ENCODE measurements around the gene SLC7A5. TPM values are rescaled to one million over a fixed set of nuclear protein-coding genes. Genes with fewer than 3 reads are reported as not detected.
"Not testable (repeated sequence)": the region's sequence is repeated elsewhere in the genome, so short reads cannot be mapped to it uniquely, and the experiment has no call there.

The SLC7A5 gene
- total RNA-seq, 1 experiment from 2014 or later = 110 TPM

- not testable (repeated sequence) for H3K27me3 ChIP-seq
Observed at GRCh38 chr16:87869879-87870417, 641 bp upstream of the SLC7A5 start.

DNA sequence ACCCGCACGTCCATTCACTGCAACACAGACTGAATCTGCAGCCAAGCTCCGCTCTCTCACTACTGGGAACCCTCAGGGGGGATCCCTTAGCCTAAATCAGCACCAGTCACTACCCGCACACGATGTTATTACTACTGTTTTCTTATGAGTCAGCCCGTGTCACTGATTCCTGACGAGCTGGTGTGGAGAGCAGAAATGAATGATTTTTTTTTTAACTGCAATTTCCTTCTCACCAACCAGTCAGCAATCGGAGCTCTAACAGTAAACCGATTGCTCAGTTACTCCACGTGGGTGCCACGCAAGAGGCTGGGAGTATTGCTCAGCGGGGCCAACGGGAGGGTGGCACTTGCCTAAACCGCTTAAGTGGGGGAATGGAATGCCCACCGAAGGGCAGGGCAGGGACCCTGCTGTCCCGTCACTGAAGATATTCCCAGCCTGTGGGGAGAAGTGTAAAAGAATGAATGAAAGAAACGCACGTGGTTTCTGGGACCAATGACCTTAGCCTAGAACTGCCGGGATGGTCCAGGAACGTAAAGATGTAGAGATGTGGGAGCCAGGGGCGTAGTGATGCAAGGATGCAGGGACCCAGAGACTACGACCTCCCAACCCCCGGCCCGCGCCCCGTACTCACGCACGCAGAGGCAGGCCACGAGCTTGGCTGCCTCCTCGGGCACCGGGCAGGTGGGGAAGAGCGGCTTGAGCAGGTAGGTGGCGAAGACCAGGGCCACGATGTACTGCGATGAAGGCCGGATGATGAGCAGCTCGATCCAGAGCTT is 865 bp downstream of the SLC7A5 start:
- Histone ChIP-seq H3K4me3 (peak overlapping the region; percentile 77), H3K36me3 (peaks cover 31% of the 10 kb centered on the region)
- not testable (repeated sequence) for H3K9me3 ChIP-seq, DNase-seq, H3K27me3 ChIP-seq

More at GRCh38 chr16:87869879-87870417, 641 bp upstream of the SLC7A5 start:
- peaks cover 18% of the 10 kb centered on the region for H3K36me3 ChIP-seq
- not testable (repeated sequence) for DNase-seq, H3K4me3 ChIP-seq, H3K9me3 ChIP-seq

DNA sequence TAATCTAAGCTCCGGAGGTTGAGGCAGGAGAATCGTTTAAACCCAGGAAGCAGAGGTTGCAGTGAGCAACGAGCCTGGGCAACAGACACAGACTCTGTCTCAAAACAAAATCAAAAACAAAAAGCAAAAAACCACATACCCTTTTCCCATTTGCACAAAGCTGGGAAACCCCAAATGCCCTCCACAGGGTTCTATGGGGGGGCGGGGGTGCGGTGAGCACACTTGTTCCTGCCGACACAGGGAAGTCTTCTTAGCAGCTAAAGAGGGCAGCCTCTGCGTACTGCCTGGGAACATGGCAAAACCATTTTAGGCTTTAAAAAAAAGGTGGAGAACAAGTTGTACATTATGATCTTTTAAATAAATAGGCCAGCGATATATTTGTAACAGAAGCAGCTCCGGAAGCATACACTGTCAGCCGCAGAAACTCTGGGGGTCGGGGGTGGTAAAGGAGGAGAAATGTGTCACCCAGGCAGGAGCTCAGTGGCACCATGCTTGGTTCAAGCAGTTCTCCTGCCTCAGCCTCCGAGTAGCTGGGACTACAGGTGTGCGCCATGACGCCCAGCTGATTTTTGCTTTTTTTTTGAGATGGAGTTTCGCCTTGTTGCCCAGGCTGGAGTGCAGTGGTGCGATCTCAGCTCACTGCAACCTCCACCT is 3.3 kb downstream of the SLC7A5 start:
- DNase-seq, H3K27me3 ChIP-seq, H3K9me3 ChIP-seq: not testable (repeated sequence)
- Histone ChIP-seq H3K36me3 (peaks cover 54% of the 10 kb centered on the region), H3K4me3 (peak overlapping the region; percentile 77)

DNA sequence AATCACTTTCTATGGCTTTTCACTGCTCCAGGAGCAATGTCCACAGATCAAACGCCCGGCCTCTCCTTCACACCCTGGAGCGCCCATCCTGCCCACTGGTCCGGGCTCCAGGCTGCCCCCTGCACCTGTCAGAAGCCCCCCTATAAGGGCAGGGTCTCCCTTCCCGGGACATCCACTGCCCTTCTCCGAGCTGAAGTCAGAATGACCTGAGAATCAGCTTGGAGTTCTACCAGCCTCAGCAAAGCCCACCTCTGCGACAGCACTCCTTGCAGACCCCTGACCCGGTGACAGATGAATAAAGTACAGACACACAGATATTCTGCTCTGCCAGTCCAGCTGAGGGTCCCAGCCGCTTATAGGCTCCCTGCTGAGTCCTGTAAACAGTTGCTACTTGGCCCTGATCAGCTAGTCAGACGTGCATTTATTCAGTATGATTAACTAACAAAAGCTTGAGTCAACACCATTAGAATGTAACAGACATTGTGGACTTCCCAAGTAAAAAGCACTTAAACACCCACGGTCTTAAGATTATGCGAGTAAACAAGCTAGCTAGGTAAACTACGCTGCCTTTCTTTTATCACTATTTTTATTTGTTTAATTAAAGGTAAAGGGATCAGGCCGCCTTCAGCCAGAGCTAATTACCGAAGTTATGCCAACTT is 4.8 kb downstream of the SLC7A5 start:
- DNase-seq = no peak
- no peaks in the 10 kb centered on the region for H3K9me3 ChIP-seq
- H3K36me3 ChIP-seq = peaks cover 65% of the 10 kb centered on the region
- no peaks in the 10 kb centered on the region for H3K27me3 ChIP-seq
- peak overlapping the region; percentile 77 for H3K4me3 ChIP-seq

DNA sequence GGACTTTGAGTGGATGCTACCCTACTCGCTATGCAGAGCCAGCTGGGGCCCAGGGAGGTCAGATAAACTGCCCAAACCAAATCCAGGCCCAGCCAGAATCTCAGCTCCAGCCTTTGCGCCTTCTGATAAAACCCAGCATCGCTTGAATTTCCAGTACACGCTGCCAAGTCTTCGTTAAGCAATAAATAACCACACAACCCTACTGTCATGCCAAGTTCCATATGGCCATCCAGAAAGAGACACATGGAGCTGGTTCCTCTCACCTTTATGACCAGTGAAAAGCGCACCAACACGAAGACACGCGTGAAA is 6.0 kb downstream of the SLC7A5 start:
- H3K27me3 ChIP-seq, DNase-seq, H3K9me3 ChIP-seq: not testable (repeated sequence)
- Histone ChIP-seq H3K36me3 (peaks cover 73% of the 10 kb centered on the region), H3K4me3 (peak overlapping the region; percentile 77)

GRCh38 chr16:87862597-87863326 is 6.5 kb downstream of the SLC7A5 start:
- DNase-seq, H3K27me3 ChIP-seq, H3K9me3 ChIP-seq: not testable (repeated sequence)
- Histone ChIP-seq H3K36me3 (peaks cover 73% of the 10 kb centered on the region), H3K4me3 (peak overlapping the region; percentile 77)

DNA sequence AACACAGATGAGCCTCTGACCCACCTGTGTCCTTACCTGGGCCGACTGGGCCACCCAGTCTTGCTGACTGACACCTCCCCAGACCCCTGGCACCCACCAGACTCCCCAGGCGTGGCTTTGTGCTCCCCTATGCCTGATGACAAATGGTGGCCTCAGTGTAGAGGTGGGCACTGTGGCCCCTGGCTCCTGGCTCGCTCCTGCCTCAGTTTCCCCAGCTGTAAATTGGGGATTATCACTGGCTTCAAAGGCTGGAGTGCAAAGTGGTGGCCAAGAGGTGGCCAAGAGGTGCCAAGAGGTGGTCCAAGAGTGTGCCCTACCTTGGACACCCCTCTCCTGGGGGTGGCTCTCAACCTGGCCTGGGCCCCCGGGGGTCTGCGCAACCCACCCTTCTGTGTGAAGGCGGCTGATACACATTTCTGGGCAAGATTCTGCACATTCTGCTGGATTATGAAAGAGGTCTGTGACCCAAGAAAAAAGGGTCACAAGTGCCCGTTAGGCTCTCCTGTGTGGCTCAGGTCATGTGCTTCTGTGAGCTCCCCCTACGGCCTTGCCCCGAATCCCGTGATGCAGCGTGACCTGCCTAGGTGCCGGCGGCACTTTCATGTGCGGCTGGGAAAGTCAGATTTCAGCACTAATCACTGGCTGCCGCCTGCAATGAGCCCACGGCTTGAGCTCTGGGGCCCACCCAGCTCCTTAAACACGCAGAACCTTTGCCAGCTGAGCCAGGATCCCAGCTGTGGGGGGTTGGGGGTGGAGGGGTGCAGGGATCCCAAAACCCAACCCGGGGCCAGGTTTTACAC is 7.8 kb downstream of the SLC7A5 start:
- H3K9me3 ChIP-seq, H3K27me3 ChIP-seq, DNase-seq: not testable (repeated sequence)
- peak overlapping the region; percentile 77 for H3K4me3 ChIP-seq
- H3K36me3 ChIP-seq = peaks cover 73% of the 10 kb centered on the region

- peak; percentile 82 for DNase-seq
- Histone ChIP-seq H3K36me3 (peaks cover 70% of the 10 kb centered on the region), H3K27me3 (no peaks in the 10 kb centered on the region), H3K9me3 (no peaks in the 10 kb centered on the region), H3K4me3 (peak overlapping the region; percentile 77)
Observed at GRCh38 chr16:87860553-87861299, 8.6 kb downstream of the SLC7A5 start.

GRCh38 chr16:87858151-87858993 is 10.9 kb downstream of the SLC7A5 start:
- H3K36me3 ChIP-seq = peaks cover 70% of the 10 kb centered on the region
- DNase-seq, H3K4me3 ChIP-seq, H3K9me3 ChIP-seq, H3K27me3 ChIP-seq: not testable (repeated sequence)

DNA sequence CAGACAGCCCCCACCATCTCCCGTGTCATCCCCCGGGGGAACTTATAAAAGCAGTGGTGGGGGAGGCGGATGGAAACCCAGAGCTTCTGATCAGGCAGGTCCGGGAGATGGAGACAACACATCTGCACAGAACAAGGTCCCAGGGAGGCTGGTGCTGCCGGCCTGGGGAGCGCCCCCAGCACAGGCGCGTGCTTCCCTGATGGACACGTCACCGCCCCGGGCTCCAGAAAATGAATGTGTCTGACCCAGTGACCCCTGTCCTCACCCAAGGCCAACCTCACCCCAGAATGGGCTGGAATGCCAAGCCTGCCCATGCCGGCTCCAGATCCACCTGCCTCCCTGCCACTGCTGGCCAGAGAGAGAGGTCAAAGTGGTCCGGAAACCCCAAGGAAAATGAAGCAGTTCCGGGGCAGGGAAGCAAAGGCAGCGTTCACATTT is 12.5 kb downstream of the SLC7A5 start:
- Histone ChIP-seq H3K27me3 (no peaks in the 10 kb centered on the region), H3K4me3 (no peak overlapping the region), H3K9me3 (no peaks in the 10 kb centered on the region), H3K36me3 (peaks cover 70% of the 10 kb centered on the region)
- no peak for DNase-seq

GRCh38 chr16:87855852-87856715 is 13.2 kb downstream of the SLC7A5 start:
- Histone ChIP-seq H3K36me3 (peaks cover 71% of the 10 kb centered on the region), H3K9me3 (no peaks in the 10 kb centered on the region), H3K4me3 (no peak overlapping the region), H3K27me3 (no peaks in the 10 kb centered on the region)
- DNase-seq = no peak

- DNase-seq = peak; percentile 24
- Histone ChIP-seq H3K27me3 (no peaks in the 10 kb centered on the region), H3K4me3 (no peak overlapping the region), H3K36me3 (peaks cover 73% of the 10 kb centered on the region), H3K9me3 (no peaks in the 10 kb centered on the region)
Observed at GRCh38 chr16:87854907-87855683, 14.2 kb downstream of the SLC7A5 start.

Measured in MG63 (cell line).